Limb (tissue), 2 donors: ENCODE data around the gene CDKN2AIP.
A peak's percentile ranks its signal among the peaks of the same experiment; 100 is the strongest.

Experiments
- DNase-seq, 2 donors: peaks; one replicate each; pipeline ENCODE4 v3.0.0-alpha.2; 2016; ENCODE audit errors: extremely low spot score in 2 of 2

CDKN2AIP gene

DNA sequence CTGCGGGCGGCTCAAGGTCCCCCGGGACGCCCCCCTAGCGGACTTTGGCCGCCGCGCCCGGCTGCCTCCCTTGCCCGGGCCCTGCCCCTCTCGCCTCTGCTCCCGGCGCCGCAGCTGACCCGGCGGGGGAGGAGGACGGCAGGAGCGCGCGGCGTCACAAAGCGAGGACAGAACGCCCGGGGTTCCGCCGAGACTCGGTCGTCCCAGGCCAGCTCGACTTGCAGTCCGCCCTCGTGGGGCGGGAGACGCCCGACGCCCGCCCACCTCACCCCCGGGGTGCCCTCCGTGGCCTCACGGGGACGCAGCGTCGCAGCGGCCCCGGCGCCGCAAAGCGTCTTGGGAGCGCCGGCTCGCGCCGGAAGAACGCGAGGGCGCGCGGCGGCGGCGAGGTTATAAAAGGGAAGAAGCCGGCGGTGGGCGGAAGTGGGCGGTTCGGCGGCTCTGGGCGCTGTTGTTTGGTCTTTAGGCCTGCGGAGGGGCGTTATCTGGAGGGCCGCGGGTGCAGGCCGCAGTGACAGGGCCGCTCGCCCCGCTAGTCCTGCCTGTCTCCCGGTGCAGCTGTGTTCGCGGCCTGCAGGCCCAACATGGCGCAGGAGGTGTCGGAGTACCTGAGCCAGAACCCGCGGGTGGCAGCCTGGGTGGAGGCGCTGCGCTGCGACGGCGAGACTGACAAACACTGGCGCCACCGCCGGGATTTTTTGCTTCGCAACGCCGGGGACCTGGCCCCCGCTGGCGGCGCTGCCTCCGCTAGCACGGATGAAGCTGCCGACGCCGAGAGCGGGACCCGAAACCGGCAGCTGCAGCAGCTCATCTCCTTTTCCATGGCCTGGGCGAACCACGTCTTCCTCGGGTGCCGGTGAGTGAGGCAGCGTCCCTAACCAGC is at the start of gene CDKN2AIP:
TSS of gene CDKN2AIP (plus strand) at position 423 of the 883 bp plus-strand sequence. CDS start at position 585, 162 bp downstream.
- DNase-seq: peak; percentile 95 to 96

DNA sequence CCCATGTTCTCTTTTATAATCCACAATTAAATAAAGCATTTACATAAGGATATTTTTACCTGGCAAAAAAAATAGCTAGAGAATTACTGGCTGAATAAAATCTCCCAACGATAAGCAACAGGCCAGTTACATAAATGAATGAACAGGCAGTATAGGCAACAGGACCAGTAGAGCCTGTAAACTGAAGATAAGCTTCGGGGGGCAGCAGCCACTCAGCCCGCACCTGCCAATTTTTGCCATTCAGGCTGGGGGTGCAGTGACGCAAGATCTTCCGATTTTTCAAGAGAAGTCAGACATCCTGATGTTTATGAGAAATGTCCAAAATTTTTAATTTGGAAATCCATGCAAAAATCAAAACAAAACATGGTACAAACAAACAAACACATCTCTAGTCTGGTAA is 49.0 kb upstream of the CDKN2AIP start:
- DNase-seq: no peak

DNA sequence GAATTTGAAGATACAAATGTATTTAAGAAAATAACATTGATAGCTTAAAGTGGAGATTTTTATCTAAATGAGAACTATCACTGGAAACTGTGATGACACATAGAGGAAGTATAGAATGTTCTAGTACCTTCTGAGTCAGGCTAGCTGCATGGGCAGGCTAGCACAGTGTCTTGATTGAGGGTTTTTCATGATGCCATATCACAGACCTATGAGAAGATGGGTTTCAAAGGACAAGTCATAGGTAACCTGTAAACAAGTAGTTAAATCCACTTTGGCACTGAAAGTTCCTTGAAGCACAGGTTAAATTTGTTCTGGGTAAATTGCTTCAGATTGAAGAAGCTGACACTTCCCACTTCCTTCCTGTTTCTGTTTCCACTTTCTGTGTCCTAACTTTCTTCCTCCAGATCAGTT is 48.2 kb upstream of the CDKN2AIP start:
- DNase-seq: no peak

GRCh38 chr4:183397741-183398297 is 46.6 kb upstream of the CDKN2AIP start:
- no peak for DNase-seq

GRCh38 chr4:183398298-183399125 is 45.9 kb upstream of the CDKN2AIP start:
- DNase-seq: peak; percentile 66 to 82

GRCh38 chr4:183399126-183399522 is 45.3 kb upstream of the CDKN2AIP start:
- no peak for DNase-seq

- no peak for DNase-seq
These were observed 44.8 kb upstream of the CDKN2AIP start for GRCh38 chr4:183399616-183400015.

GRCh38 chr4:183400035-183400434 is 44.4 kb upstream of the CDKN2AIP start:
- DNase-seq: no peak

- DNase-seq: no peak
These were observed 43.0 kb upstream of the CDKN2AIP start for GRCh38 chr4:183401473-183401872.

GRCh38 chr4:183402771-183403170 is 41.7 kb upstream of the CDKN2AIP start:
- DNase-seq: no peak

GRCh38 chr4:183403486-183403885 is 41.0 kb upstream of the CDKN2AIP start:
- DNase-seq: no peak

GRCh38 chr4:183403961-183404360 is 40.5 kb upstream of the CDKN2AIP start:
- no peak for DNase-seq

- DNase-seq: no peak
These were observed 39.1 kb upstream of the CDKN2AIP start for GRCh38 chr4:183405303-183405702.

GRCh38 chr4:183407128-183407585 is 37.3 kb upstream of the CDKN2AIP start:
- peak; percentile 83 to 97 for DNase-seq

DNA sequence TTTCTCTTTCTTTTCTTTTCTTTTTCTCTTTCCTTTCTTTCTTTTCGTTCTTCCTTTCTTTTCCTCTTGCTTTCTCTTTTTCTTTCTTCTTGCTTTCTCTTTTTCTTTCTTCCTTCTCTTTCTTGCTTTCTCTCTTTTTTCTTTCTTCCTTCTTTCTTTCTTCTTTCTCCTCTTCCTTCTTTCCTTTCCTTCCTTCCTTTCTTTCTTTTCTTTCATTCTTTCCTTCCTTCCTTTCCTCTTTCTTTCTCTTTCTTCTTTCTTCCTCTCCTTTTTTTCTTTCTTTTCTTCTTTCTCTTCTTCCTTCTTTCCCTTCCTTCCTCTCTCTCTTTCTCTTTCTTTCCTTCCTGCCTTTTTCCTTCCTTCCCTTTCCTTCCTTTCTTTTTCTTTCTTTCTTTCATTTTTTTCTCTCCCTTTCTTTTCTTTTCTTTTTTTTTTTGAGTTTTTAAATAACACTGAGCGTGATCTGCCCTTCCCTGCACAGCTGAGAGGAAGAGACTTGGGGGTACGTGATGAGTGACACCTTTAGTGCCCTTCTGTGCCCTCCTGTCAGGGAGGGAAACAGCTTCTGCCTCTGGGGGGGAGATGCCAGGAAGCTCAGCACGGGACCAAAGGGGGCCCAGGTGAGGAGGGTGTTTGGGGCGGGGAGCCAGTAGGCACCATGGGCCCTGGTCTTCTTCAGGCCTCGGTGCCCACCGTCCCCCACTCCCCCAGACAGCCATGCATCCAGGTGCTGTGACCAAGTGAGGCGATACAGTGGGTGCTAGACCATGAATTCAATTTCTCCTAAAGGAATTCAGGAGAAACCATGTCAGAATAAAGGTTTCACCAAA is 36.6 kb upstream of the CDKN2AIP start:
- no peak for DNase-seq

- no peak for DNase-seq
These were observed 35.6 kb upstream of the CDKN2AIP start for GRCh38 chr4:183408796-183409195.

GRCh38 chr4:183409483-183409882 is 35.0 kb upstream of the CDKN2AIP start:
- DNase-seq: no peak

GRCh38 chr4:183409934-183410333 is 34.5 kb upstream of the CDKN2AIP start:
- DNase-seq: no peak

- no peak for DNase-seq
These were observed 33.1 kb upstream of the CDKN2AIP start for GRCh38 chr4:183411291-183411861.

DNA sequence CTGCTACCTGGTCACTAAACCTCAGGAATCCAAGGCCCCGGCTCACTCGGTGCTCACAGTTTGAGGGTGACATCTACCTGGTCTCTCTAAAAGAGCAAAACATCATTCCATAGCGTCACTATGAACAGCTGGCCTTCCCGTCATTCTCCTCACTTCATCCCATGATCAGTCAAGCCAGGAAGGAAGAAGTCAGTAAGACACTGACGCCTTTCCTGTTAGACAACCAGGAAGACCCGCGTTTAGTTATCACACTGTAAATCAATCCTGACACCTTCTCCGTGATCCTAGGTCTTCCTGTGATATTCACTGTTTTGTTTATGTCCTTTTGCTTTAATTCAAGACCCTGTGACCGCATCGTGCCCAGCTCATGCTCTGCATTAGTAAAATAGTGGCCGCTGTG is 31.6 kb upstream of the CDKN2AIP start:
- no peak for DNase-seq
